Measurements from ENCODE around the gene SCUBE1.

SCUBE1 gene

GRCh38 chr22:43325176-43325575 lies 18.0 kb downstream of the SCUBE1 start:
- DNase-seq: no peak

GRCh38 chr22:43320943-43321900 lies 21.9 kb downstream of the SCUBE1 start:
- no peak for DNase-seq

- DNase-seq: no peak
Observed at GRCh38 chr22:43319661-43320486, 23.3 kb downstream of the SCUBE1 start.

GRCh38 chr22:43317239-43317638 lies 25.9 kb downstream of the SCUBE1 start:
- no peak for DNase-seq

GRCh38 chr22:43315687-43316217 lies 27.4 kb downstream of the SCUBE1 start:
- DNase-seq: no peak

- no peak for DNase-seq
Observed at GRCh38 chr22:43314611-43315010, 28.6 kb downstream of the SCUBE1 start.

- DNase-seq: no peak
Observed at GRCh38 chr22:43313890-43314474, 29.2 kb downstream of the SCUBE1 start.

GRCh38 chr22:43313244-43313889 lies 29.8 kb downstream of the SCUBE1 start:
- DNase-seq: no peak

- no peak for DNase-seq
Observed at GRCh38 chr22:43312608-43313007, 30.6 kb downstream of the SCUBE1 start.

- no peak for DNase-seq
Observed at GRCh38 chr22:43310798-43311197, 32.4 kb downstream of the SCUBE1 start.

- no peak for DNase-seq
Observed at GRCh38 chr22:43310311-43310710, 32.9 kb downstream of the SCUBE1 start.

GRCh38 chr22:43308836-43309235 lies 34.3 kb downstream of the SCUBE1 start:
- no peak for DNase-seq

- no peak for DNase-seq
Observed at GRCh38 chr22:43308060-43308830, 34.9 kb downstream of the SCUBE1 start.

GRCh38 chr22:43305806-43306205 lies 37.4 kb downstream of the SCUBE1 start:
- no peak for DNase-seq

GRCh38 chr22:43304831-43305590 lies 38.2 kb downstream of the SCUBE1 start:
- DNase-seq: no peak

GRCh38 chr22:43303751-43304150 lies 39.4 kb downstream of the SCUBE1 start:
- DNase-seq: no peak

GRCh38 chr22:43303166-43303565 lies 40.0 kb downstream of the SCUBE1 start:
- DNase-seq: no peak

- DNase-seq: no peak
Observed at GRCh38 chr22:43302531-43303041, 40.6 kb downstream of the SCUBE1 start.

- DNase-seq: no peak
Observed at GRCh38 chr22:43301866-43302265, 41.3 kb downstream of the SCUBE1 start.

- no peak for DNase-seq
Observed at GRCh38 chr22:43300891-43301676, 42.1 kb downstream of the SCUBE1 start.
